Fibroblast of lung (primary cell): Measurements from ENCODE around the gene LORICRIN. TPM values are rescaled to one million over a fixed set of nuclear protein-coding genes. Genes with fewer than 3 reads are reported as not detected.

Source experiments
- DNase-seq, 2 donors: peaks; one replicate each; pipeline versions ENCODE4 v3.0.0 to v3.0.0-alpha.2; 2010; ENCODE audit warnings: low read depth in 2 of 2
- H2AFZ ChIP-seq: 2 replicates; pipeline ENCODE4 v1.5.1; 2012; ENCODE audit warnings: low read length, control low read depth, inconsistent platforms
- H3K27ac ChIP-seq: 2 replicates; pipeline ENCODE4 v1.5.1; 2011; ENCODE audit warnings: low read length, control low read depth; ENCODE audit not compliant: insufficient read depth
- H3K27me3 ChIP-seq: 2 replicates; pipeline ENCODE4 v1.5.1; 2011; ENCODE audit warnings: mild to moderate bottlenecking, low read length; ENCODE audit not compliant: control insufficient read depth, insufficient read depth
- H3K36me3 ChIP-seq: 2 replicates; pipeline ENCODE4 v1.5.1; 2011; ENCODE audit warnings: low read length; ENCODE audit not compliant: control insufficient read depth, insufficient read depth
- H3K4me1 ChIP-seq: 2 replicates; pipeline ENCODE4 v1.5.1; 2011; ENCODE audit warnings: low read length; ENCODE audit not compliant: control insufficient read depth, insufficient read depth; ENCODE audit errors: extremely low read depth
- H3K4me2 ChIP-seq: 2 replicates; pipeline ENCODE4 v1.5.1; 2011; ENCODE audit warnings: low read length, control low read depth; ENCODE audit not compliant: insufficient read depth; ENCODE audit errors: extremely low read depth
- H3K4me3 ChIP-seq, 4 experiments: fragments of 200-600 bp in 1 of 4; sonication (generic) in 1 of 4; replicated peaks in 1 of 4; 2 replicates each; pipeline ENCODE4 v1.5.1; 2011 to 2016; ENCODE audit warnings: low read length in 4 of 4, low read depth in 3 of 4, mild to moderate bottlenecking in 3 of 4, control low read depth in 2 of 4, inconsistent platforms in 1 of 4, mixed read lengths in 1 of 4; ENCODE audit not compliant: insufficient read depth in 1 of 4; ENCODE audit errors: control extremely low read depth in 1 of 4
- H3K79me2 ChIP-seq: 2 replicates; pipeline ENCODE4 v1.5.1; 2012; ENCODE audit warnings: mild to moderate bottlenecking, low read length, inconsistent platforms; ENCODE audit not compliant: control insufficient read depth, insufficient read depth
- H3K9ac ChIP-seq: 2 replicates; pipeline ENCODE4 v1.5.1; 2011; ENCODE audit warnings: mild to moderate bottlenecking, low read length, control low read depth; ENCODE audit not compliant: insufficient read depth
- H3K9me3 ChIP-seq: 2 replicates; pipeline ENCODE4 v1.5.1; 2012; ENCODE audit warnings: low read depth, low read length; ENCODE audit not compliant: control insufficient read depth, insufficient read depth
- H4K20me1 ChIP-seq: 2 replicates; pipeline ENCODE4 v1.5.1; 2011; ENCODE audit warnings: low read length; ENCODE audit not compliant: control insufficient read depth, insufficient read depth; ENCODE audit errors: extremely low read depth
- CTCF ChIP-seq, 2 donors: IDR thresholded peaks in 1 of 2; conservative IDR thresholded peaks in 1 of 2; 1 replicate in 1 of 2; 2 replicates in 1 of 2; pipeline ENCODE4 v1.5.1; 2011 to 2012; ENCODE audit warnings: low read length in 2 of 2, control low read depth in 1 of 2, inconsistent platforms in 1 of 2, low read depth in 1 of 2, mild to moderate bottlenecking in 1 of 2
- EZH2 ChIP-seq: IDR thresholded peaks from 2 replicates; pipeline ENCODE4 v1.5.1; 2012; ENCODE audit warnings: low read length, control low read depth, mild to moderate bottlenecking; ENCODE audit errors: missing control alignments
- polyA plus RNA-seq, 2 donors: library from polyadenylated mRNA; depleted of rRNA in 1 of 2; stranded (reverse) in 1 of 2; unstranded in 1 of 2; fragments of >200 nt; gene quantifications; 2 replicates each; pipeline ENCODE4 v1.2.1, GENCODE V29; 2011 to 2012; ENCODE audit warnings: missing spikeins in 1 of 2
- total RNA-seq: library from RNA; depleted of rRNA; stranded (reverse); fragments of >200 nt; gene quantifications from 2 replicates; pipeline ENCODE4 v1.2.1, GENCODE V29; 2014

LORICRIN gene
- total and polyA plus RNA-seq, 2 donors (not counting 1 experiment from before 2014, with no cell fraction given) = not detected

- Histone ChIP-seq H2AFZ (no peak overlapping the region), H3K9me3 (no peaks in the 10 kb centered on the region), H3K9ac (no peak overlapping the region), H3K27me3 (no peaks in the 10 kb centered on the region), H3K4me1 (no peaks in the 10 kb centered on the region), H4K20me1 (no peaks in the 10 kb centered on the region), H3K27ac (no peak overlapping the region), H3K4me3 (no peak overlapping the region), H3K36me3 (no peaks in the 10 kb centered on the region), H3K79me2 (no peaks in the 10 kb centered on the region), H3K4me2 (no peak overlapping the region)
- DNase-seq = no peak
- TF ChIP-seq EZH2 (no peak), CTCF (conservative IDR thresholded peaks at IDR 0.05 in 1 of 2, IDR thresholded peaks at IDR 0.05 in 1 of 2; ENCODE audit: low read depth in 1 of 2, low read length in 2 of 2) (no peak)
These were observed 26.0 kb upstream of the LORICRIN start for GRCh38 chr1:153233448-153233847.

- H3K27me3 ChIP-seq = no peaks in the 10 kb centered on the region
- no peak overlapping the region for H3K4me3 ChIP-seq
- TF ChIP-seq CTCF (conservative IDR thresholded peaks at IDR 0.05 in 1 of 2, IDR thresholded peaks at IDR 0.05 in 1 of 2; ENCODE audit: low read depth in 1 of 2, low read length in 2 of 2) (no peak), EZH2 (no peak)
- DNase-seq = no peak
- no peaks in the 10 kb centered on the region for H4K20me1 ChIP-seq
- H3K4me1 ChIP-seq = no peaks in the 10 kb centered on the region
- no peaks in the 10 kb centered on the region for H3K79me2 ChIP-seq
- H3K4me2 ChIP-seq = no peak overlapping the region
- H2AFZ ChIP-seq = no peak overlapping the region
- no peak overlapping the region for H3K27ac ChIP-seq
- no peaks in the 10 kb centered on the region for H3K9me3 ChIP-seq
- no peaks in the 10 kb centered on the region for H3K36me3 ChIP-seq
- no peak overlapping the region for H3K9ac ChIP-seq
These were observed 21.0 kb upstream of the LORICRIN start for GRCh38 chr1:153238527-153238926.

GRCh38 chr1:153242160-153242559, 17.3 kb upstream of the LORICRIN start:
- no peaks in the 10 kb centered on the region for H3K27me3 ChIP-seq
- TF ChIP-seq EZH2 = no peak

More at GRCh38 chr1:153242160-153242559, 17.3 kb upstream of the LORICRIN start:
- DNase-seq = no peak
- no peak overlapping the region for H3K4me3 ChIP-seq
- H3K27ac ChIP-seq = no peak overlapping the region
- no peak overlapping the region for H3K9ac ChIP-seq
- H3K79me2 ChIP-seq = no peaks in the 10 kb centered on the region
- no peaks in the 10 kb centered on the region for H3K9me3 ChIP-seq
- no peaks in the 10 kb centered on the region for H3K4me1 ChIP-seq
- no peaks in the 10 kb centered on the region for H4K20me1 ChIP-seq
- no peak overlapping the region for H2AFZ ChIP-seq
- H3K36me3 ChIP-seq = no peaks in the 10 kb centered on the region
- H3K4me2 ChIP-seq = no peak overlapping the region
